HepG2 (cell line): ENCODE data around the gene CTDNEP1. TPM values are rescaled to one million over a fixed set of nuclear protein-coding genes. Genes with fewer than 3 reads are reported as not detected.
A peak's percentile ranks its signal among the peaks of the same experiment; 100 is the strongest.

ENCODE experiments used
- CBX2 ChIP-seq, 2 experiments: fragments of 200-600 bp in 1 of 2; sonication (generic); formaldehyde crosslinking in 1 of 2; IDR thresholded peaks; 2 replicates each; pipeline versions ENCODE4 v1.7.0 to v1.8.1; 2018 to 2022; ENCODE audit warnings: low read depth in 2 of 2, low read length in 1 of 2, mild to moderate bottlenecking in 1 of 2, missing genetic modification reagents in 1 of 2
- CHCHD3 ChIP-seq: sonication (generic); formaldehyde crosslinking; IDR thresholded peaks from 2 replicates; pipeline ENCODE4 v1.8.0; 2022; ENCODE audit warnings: mild to moderate bottlenecking, missing genetic modification reagents, moderate library complexity
- HIVEP1 ChIP-seq: sonication (generic); formaldehyde crosslinking; IDR thresholded peaks from 2 replicates; pipeline ENCODE4 v1.4.0; 2020; ENCODE audit warnings: mild to moderate bottlenecking, missing genetic modification reagents
- MNT ChIP-seq: fragments of 450-650 bp; IDR thresholded peaks from 2 replicates; pipeline ENCODE4 v1.6.1; 2016
- MYPOP ChIP-seq: sonication (generic); formaldehyde crosslinking; IDR thresholded peaks from 2 replicates; pipeline ENCODE4 v1.8.1; 2023; ENCODE audit warnings: mild to moderate bottlenecking, moderate library complexity, missing genetic modification reagents
- NCOR1 ChIP-seq: fragments of 200-600 bp; sonication (generic); IDR thresholded peaks from 2 replicates; pipeline ENCODE4 v1.7.0; 2017; ENCODE audit warnings: antibody characterized with exemption, low read length, borderline replicate concordance
- NFIB ChIP-seq: sonication (generic); formaldehyde crosslinking; IDR thresholded peaks from 2 replicates; pipeline ENCODE4 v1.9.0; 2021; ENCODE audit warnings: missing genetic modification reagents, mild to moderate bottlenecking, borderline replicate concordance
- NR2F2 ChIP-seq: IDR thresholded peaks from 2 replicates; pipeline ENCODE4 v1.6.1; 2012; ENCODE audit warnings: low read depth, inconsistent platforms, borderline replicate concordance
- PHF5A ChIP-seq: IDR thresholded peaks from one replicate; pipeline ENCODE4 v1.6.1; 2018; ENCODE audit warnings: low read depth, missing genetic modification reagents; ENCODE audit not compliant: unreplicated experiment
- RFXAP ChIP-seq: sonication (generic); formaldehyde crosslinking; IDR thresholded peaks from 2 replicates; pipeline ENCODE4 v1.4.0; 2020; ENCODE audit warnings: missing genetic modification reagents, borderline replicate concordance
- SAFB2 ChIP-seq: sonication (generic); formaldehyde crosslinking; IDR thresholded peaks from 2 replicates; pipeline ENCODE4 v1.5.1; 2020; ENCODE audit warnings: missing genetic modification reagents, low read depth, mild to moderate bottlenecking, borderline replicate concordance
- SNAI1 ChIP-seq: sonication (generic); formaldehyde crosslinking; IDR thresholded peaks from 2 replicates; pipeline ENCODE4 v1.5.0; 2020; ENCODE audit warnings: mild to moderate bottlenecking, missing genetic modification reagents, borderline replicate concordance
- SOX6 ChIP-seq, 2 experiments: fragments of 450-650 bp in 1 of 2; sonication (generic) in 1 of 2; formaldehyde crosslinking in 1 of 2; IDR thresholded peaks; 2 replicates each; pipeline versions ENCODE4 v1.4.0 to v1.6.1; 2017 to 2020; ENCODE audit warnings: antibody characterized with exemption in 1 of 2, mild to moderate bottlenecking in 1 of 2, missing genetic modification reagents in 1 of 2
- TFDP1 ChIP-seq: IDR thresholded peaks from 2 replicates; pipeline ENCODE4 v1.6.1; 2016; ENCODE audit warnings: missing compliant biosample characterization, missing genetic modification reagents, borderline replicate concordance
- TSC22D2 ChIP-seq: sonication (generic); formaldehyde crosslinking; IDR thresholded peaks from 2 replicates; pipeline ENCODE4 v1.5.1; 2020; ENCODE audit warnings: missing genetic modification reagents, mild to moderate bottlenecking, borderline replicate concordance
- ZBTB3 ChIP-seq: sonication (generic); formaldehyde crosslinking; IDR thresholded peaks from 2 replicates; pipeline ENCODE4 v1.4.0; 2020; ENCODE audit warnings: low read depth, mild to moderate bottlenecking, moderate library complexity, missing genetic modification reagents, borderline replicate concordance
- ZBTB44 ChIP-seq: sonication (generic); formaldehyde crosslinking; IDR thresholded peaks from 2 replicates; pipeline ENCODE4 v1.4.0; 2020; ENCODE audit warnings: missing genetic modification reagents
- ZNF180 ChIP-seq: sonication (generic); formaldehyde crosslinking; IDR thresholded peaks from 2 replicates; pipeline ENCODE4 v1.4.0; 2020; ENCODE audit warnings: low read depth, missing genetic modification reagents, borderline replicate concordance
- ZNF33B ChIP-seq: sonication (generic); formaldehyde crosslinking; IDR thresholded peaks from 2 replicates; pipeline ENCODE4 v1.5.1; 2020; ENCODE audit warnings: mild to moderate bottlenecking, missing genetic modification reagents
- ZNF563 ChIP-seq: sonication (generic); formaldehyde crosslinking; IDR thresholded peaks from 2 replicates; pipeline ENCODE4 v1.8.0; 2022; ENCODE audit warnings: mild to moderate bottlenecking, moderate library complexity, missing genetic modification reagents
- ZNF589 ChIP-seq: sonication (generic); formaldehyde crosslinking; conservative IDR thresholded peaks from 2 replicates; pipeline ENCODE4 v1.8.0; 2022; ENCODE audit warnings: mild to moderate bottlenecking, moderate library complexity, missing genetic modification reagents
- ZNF713 ChIP-seq: sonication (generic); formaldehyde crosslinking; IDR thresholded peaks from 2 replicates; pipeline ENCODE4 v1.4.0; 2020; ENCODE audit warnings: mild to moderate bottlenecking, missing genetic modification reagents
- ZNF891 ChIP-seq: sonication (generic); formaldehyde crosslinking; IDR thresholded peaks from 2 replicates; pipeline ENCODE4 v1.5.0; 2020; ENCODE audit warnings: mild to moderate bottlenecking, missing genetic modification reagents
- polyA plus RNA-seq, 8 experiments: library from polyadenylated mRNA; depleted of rRNA in 3 of 8; stranded (reverse) in 7 of 8; unstranded in 1 of 8; fragments of >200 nt; fragmentation: Illumina TruSeq in 4 of 8; extraction: Trizol in 4 of 8; gene quantifications; 2 replicates each; pipeline versions ENCODE4 v1.2.1 to v1.2.3, GENCODE V29; 2011 to 2016; ENCODE audit warnings: low read depth in 4 of 8, missing spikeins in 1 of 8, mixed read lengths in 1 of 8; ENCODE audit not compliant: insufficient read depth in 1 of 8
- total RNA-seq, 5 experiments: library from RNA; depleted of rRNA; stranded (reverse); fragments of >200 nt; fragmentation: Illumina TruSeq; extraction: Trizol; gene quantifications; 2 replicates each; pipeline ENCODE4 v1.2.3, GENCODE V29; 2016; ENCODE audit warnings: low read depth in 1 of 5

The CTDNEP1 gene
- total and polyA plus RNA-seq, 2 of the 13 experiments (the other 11 are each of a cell fraction or from before 2014, with no cell fraction given) = 19.8 to 118 TPM

- TF ChIP-seq PHF5A (CRISPR knock-in tag) = no peak
- TF ChIP-seq NR2F2 = peak; percentile 74; the same call in 1 of the 2 replicates
- TF ChIP-seq SOX6 (IDR thresholded peaks at IDR 0.05) = no peak
- peak; percentile 79 for TF ChIP-seq SOX6 (CRISPR knock-in tag; IDR thresholded peaks at IDR 0.05)
- TF ChIP-seq RFXAP (CRISPR knock-in tag) = no peak
- no peak for TF ChIP-seq ZNF33B
- TF ChIP-seq CBX2 (IDR thresholded peaks at IDR 0.05; ENCODE audit: low read depth, low read length) = no peak
- no peak for TF ChIP-seq CBX2 (CRISPR knock-in tag; IDR thresholded peaks at IDR 0.05; ENCODE audit: low read depth)
- TF ChIP-seq NFIB = no peak
- no peak for TF ChIP-seq MNT
- no peak for TF ChIP-seq ZNF713 (CRISPR knock-in tag)
- TF ChIP-seq NCOR1 = no peak
- no peak; the same call in 1 of the 2 replicates for TF ChIP-seq SAFB2 (CRISPR knock-in tag)
- no peak for TF ChIP-seq ZNF180
- peak; percentile 79 for TF ChIP-seq ZNF891 (CRISPR knock-in tag)
- no peak; the same call in 1 of the 2 replicates for TF ChIP-seq TFDP1 (CRISPR knock-in tag)
- peak; percentile 40; the same call in 1 of the 2 replicates for TF ChIP-seq ZBTB44 (CRISPR knock-in tag)
- no peak for TF ChIP-seq TSC22D2
- peak; percentile 57 for TF ChIP-seq ZNF563 (CRISPR knock-in tag)
- no peak for TF ChIP-seq SNAI1 (CRISPR knock-in tag)
- TF ChIP-seq ZBTB3 = peak; percentile 56; the same call in 1 of the 2 replicates
- peak; percentile 66; the same call in 1 of the 2 replicates for TF ChIP-seq MYPOP (CRISPR knock-in tag)
- TF ChIP-seq CHCHD3 = no peak
- 0 out of 2 replicates have a peak, but pooled peaks have one; percentile 39 for TF ChIP-seq ZNF589 (CRISPR knock-in tag)
- TF ChIP-seq HIVEP1 (CRISPR knock-in tag) = peak; percentile 78
Measured at GRCh38 chr17:7252176-7253043, 876 bp upstream of the CTDNEP1 start, which contains the start of gene ELP5 (continued).
